ENCODE results near the gene WWTR1. TPM values are rescaled to one million over a fixed set of nuclear protein-coding genes. Genes with fewer than 3 reads are reported as not detected.

WWTR1 gene
- total RNA-seq, 6 experiments from 2014 or later: 10.6 to 19.7 (median 15.3) TPM

DNA sequence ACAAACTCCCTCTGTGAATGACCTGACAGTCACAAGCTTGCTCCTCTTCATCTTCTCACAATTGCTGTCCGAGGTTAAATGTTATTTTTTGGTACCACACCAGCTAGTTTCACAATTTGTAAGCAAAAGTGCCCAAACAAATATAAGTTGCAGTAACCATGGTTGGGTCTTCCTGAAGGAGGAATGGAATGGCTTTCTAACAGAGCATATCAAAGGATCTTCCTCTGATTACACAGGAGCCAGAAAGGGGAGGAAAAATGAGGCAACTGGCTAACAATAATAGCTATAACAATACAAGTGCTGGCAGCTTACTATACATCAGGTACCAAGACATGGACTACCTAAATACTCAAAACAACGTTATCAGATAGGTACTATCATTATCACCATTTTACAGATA lies 90.4 kb downstream of the WWTR1 start:
- intact Hi-C loops (cut with DNase I): no loop called here
- no peak overlapping the region for H3K27ac ChIP-seq
- 29% methylated on average over 2 of the region's 2 CpGs for WGBS (ENCODE audit: insufficient coverage, low coverage, low lambda C conversion rate, missing lambda C conversion rate)

DNA sequence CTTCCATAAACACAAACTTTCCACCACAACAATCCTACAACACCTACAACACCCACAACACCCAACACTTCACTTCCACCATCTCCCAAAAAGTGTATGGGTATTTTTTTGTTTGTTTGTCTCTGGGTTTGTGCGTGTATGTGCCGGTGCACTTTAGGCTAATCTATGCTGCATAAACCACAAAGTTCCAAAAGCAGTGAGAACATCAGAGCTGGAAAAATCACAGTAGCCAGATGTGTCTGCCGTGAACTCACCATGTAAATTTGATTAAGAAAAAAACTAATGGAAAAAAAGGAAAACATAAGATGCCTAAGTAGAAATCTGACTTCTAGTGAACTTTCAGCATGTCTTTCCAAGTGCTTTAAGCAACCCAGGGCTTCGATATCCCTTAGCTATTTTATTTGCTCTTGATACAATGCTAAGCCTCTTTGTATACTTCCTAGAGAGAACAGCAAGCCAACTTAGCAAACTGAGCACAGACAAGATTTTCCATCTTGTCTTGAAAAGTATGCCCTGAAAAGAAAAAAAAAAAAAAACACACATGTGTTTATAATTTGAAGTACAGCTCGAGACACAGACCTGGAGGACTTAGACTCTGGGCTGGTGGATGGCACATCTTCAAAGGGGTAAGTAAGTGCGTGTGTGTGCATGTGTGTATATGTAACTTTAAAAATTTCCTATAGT lies 91.4 kb downstream of the WWTR1 start:
- H3K4me3 ChIP-seq: no peak overlapping the region
- intact Hi-C loops (cut with DNase I): no loop called here

More for the DNA sequence above, 90.4 kb downstream of the WWTR1 start:
- Histone ChIP-seq H3K27me3 (no peaks in the 10 kb centered on the region), H3K9me3 (no peaks in the 10 kb centered on the region), H3K4me1 (peaks cover 0 to 4% (median 0%) of the 10 kb centered on the region in 4 donors), H3K4me3 (no peak overlapping the region), H3K36me3 (no peaks in the 10 kb centered on the region)
- DNase-seq (no peak), ATAC-seq (peak in 3 of 4 donors; percentile 32 to 46 (median 33))
- TF ChIP-seq POLR2A (IDR thresholded peaks at IDR 0.05): no peak
- TF ChIP-seq, protein P1, sequence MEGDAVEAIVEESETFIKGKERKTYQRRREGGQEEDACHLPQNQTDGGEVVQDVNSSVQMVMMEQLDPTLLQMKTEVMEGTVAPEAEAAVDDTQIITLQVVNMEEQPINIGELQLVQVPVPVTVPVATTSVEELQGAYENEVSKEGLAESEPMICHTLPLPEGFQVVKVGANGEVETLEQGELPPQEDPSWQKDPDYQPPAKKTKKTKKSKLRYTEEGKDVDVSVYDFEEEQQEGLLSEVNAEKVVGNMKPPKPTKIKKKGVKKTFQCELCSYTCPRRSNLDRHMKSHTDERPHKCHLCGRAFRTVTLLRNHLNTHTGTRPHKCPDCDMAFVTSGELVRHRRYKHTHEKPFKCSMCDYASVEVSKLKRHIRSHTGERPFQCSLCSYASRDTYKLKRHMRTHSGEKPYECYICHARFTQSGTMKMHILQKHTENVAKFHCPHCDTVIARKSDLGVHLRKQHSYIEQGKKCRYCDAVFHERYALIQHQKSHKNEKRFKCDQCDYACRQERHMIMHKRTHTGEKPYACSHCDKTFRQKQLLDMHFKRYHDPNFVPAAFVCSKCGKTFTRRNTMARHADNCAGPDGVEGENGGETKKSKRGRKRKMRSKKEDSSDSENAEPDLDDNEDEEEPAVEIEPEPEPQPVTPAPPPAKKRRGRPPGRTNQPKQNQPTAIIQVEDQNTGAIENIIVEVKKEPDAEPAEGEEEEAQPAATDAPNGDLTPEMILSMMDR (IDR thresholded peaks at IDR 0.05): no peak

DNA sequence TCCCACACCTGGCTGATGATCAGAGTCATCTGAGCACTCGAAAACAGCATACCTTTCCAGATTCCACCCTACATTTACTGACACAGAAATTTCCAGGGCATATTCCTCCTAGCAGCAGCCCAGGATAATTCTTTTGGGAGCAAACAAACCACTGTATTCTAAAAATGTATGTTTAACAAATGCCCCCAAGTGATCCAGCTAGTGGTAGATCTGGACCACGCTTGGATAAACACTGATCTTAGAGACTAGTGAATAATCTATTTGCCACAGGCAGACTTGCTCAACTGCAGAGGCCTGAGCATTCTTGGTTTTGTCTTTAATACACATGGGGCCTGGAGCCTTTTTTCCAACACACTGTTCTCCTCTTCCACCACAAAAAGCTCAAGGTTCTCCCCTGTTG lies 93.7 kb downstream of the WWTR1 start:
- no peak overlapping the region for H3K4me3 ChIP-seq
- DNase-seq: no peak
- no peak overlapping the region for H3K27ac ChIP-seq
- no peaks in the 10 kb centered on the region for H3K9me3 ChIP-seq
- H3K36me3 ChIP-seq: no peaks in the 10 kb centered on the region
- WGBS (ENCODE audit: insufficient coverage, low coverage, low lambda C conversion rate, missing lambda C conversion rate): 100% methylated on average over 1 of the region's 2 CpGs
- intact Hi-C loops (cut with DNase I): no loop called here
- peaks cover 0 to 4% (median 0%) of the 10 kb centered on the region in 4 donors for H3K4me1 ChIP-seq
- no peak for ATAC-seq
- no peaks in the 10 kb centered on the region for H3K27me3 ChIP-seq
- TF ChIP-seq, protein P1 (IDR thresholded peaks at IDR 0.05): no peak
- no peak for TF ChIP-seq POLR2A (IDR thresholded peaks at IDR 0.05)

More for the DNA sequence above, 91.4 kb downstream of the WWTR1 start:
- H3K36me3 ChIP-seq: no peaks in the 10 kb centered on the region
- no peak overlapping the region for H3K27ac ChIP-seq
- no peak for ATAC-seq
- WGBS (ENCODE audit: insufficient coverage, low coverage, low lambda C conversion rate, missing lambda C conversion rate): 66% methylated on average over 6 of the region's 6 CpGs
- no peak for DNase-seq
- no peaks in the 10 kb centered on the region for H3K27me3 ChIP-seq
- no peaks in the 10 kb centered on the region for H3K9me3 ChIP-seq
- TF ChIP-seq POLR2A (IDR thresholded peaks at IDR 0.05): no peak
- TF ChIP-seq, protein P1 (IDR thresholded peaks at IDR 0.05): no peak
- H3K4me1 ChIP-seq: peaks cover 0 to 4% (median 0%) of the 10 kb centered on the region in 4 donors

DNA sequence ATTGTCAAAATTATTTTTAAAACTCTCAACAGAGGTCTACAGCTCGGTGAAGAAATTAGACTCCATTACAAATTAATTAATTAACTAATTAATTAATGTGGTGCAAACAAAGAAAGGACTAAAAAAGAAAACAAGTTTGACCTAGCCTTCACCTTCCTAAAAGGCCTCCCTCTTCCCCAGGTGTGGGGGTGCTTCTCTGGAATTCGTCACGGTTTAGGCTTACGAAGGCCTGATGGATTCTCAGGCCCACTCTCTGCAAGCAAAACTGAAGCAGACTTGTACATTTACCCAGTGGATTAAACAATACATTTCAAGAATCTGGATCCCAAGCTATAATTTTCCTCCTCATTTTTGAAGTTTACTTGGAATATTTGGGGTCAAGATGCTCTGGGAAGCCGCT lies 94.7 kb downstream of the WWTR1 start:
- 100% methylated on average over 5 of the region's 5 CpGs for WGBS (ENCODE audit: insufficient coverage, low coverage, low lambda C conversion rate, missing lambda C conversion rate)
- TF ChIP-seq, protein P1 (IDR thresholded peaks at IDR 0.05): no peak
- no peak for TF ChIP-seq POLR2A (IDR thresholded peaks at IDR 0.05)
- H3K36me3 ChIP-seq: no peaks in the 10 kb centered on the region
- ATAC-seq (no peak), DNase-seq (no peak)
- H3K4me1 ChIP-seq: peaks cover 0 to 4% (median 0%) of the 10 kb centered on the region in 4 donors
- no peak overlapping the region for H3K4me3 ChIP-seq
- H3K9me3 ChIP-seq: no peaks in the 10 kb centered on the region
- no peaks in the 10 kb centered on the region for H3K27me3 ChIP-seq
- no peak overlapping the region for H3K27ac ChIP-seq
- intact Hi-C loops (cut with DNase I): no loop called here

Measured in right lobe of liver (tissue), 6 donors.